CD14-positive monocyte (primary cell): Measurements from ENCODE around the gene TRA2B. TPM values are rescaled to one million over a fixed set of nuclear protein-coding genes. Genes with fewer than 3 reads are reported as not detected.

ENCODE experiments used
- DNase-seq, 3 donors: peaks; one replicate each; pipeline ENCODE4 v3.0.0-alpha.2; 2011 to 2022
- H2AFZ ChIP-seq: 2 replicates; pipeline ENCODE4 v1.6.0; 2012; ENCODE audit warnings: mild to moderate bottlenecking, low read depth, low read length, inconsistent platforms; ENCODE audit not compliant: insufficient read depth, poor library complexity, severe bottlenecking
- H3K27ac ChIP-seq, 2 donors: 1 replicate in 1 of 2; 2 replicates in 1 of 2; pipeline ENCODE4 v1.5.1; 2012 to 2013; ENCODE audit warnings: low read length in 2 of 2, control low read depth in 1 of 2, inconsistent platforms in 1 of 2, low read depth in 1 of 2, mild to moderate bottlenecking in 1 of 2
- H3K27me3 ChIP-seq, 2 donors: one replicate each; pipeline versions ENCODE4 v1.6.0 to v1.6.1; 2011 to 2013; ENCODE audit warnings: low read length in 2 of 2; ENCODE audit not compliant: control insufficient read depth in 2 of 2, insufficient read depth in 2 of 2
- H3K36me3 ChIP-seq, 2 donors: replicated peaks in 1 of 2; 1 replicate in 1 of 2; 2 replicates in 1 of 2; pipeline versions ENCODE4 v1.5.1 to v1.6.1; 2012 to 2013; ENCODE audit warnings: low read length in 2 of 2, control low read depth in 1 of 2, inconsistent platforms in 1 of 2, mild to moderate bottlenecking in 1 of 2; ENCODE audit not compliant: insufficient read depth in 2 of 2, control insufficient read depth in 1 of 2
- H3K4me1 ChIP-seq, 2 donors: 1 replicate in 1 of 2; 2 replicates in 1 of 2; pipeline versions ENCODE4 v1.5.1 to v1.6.1; 2012 to 2013; ENCODE audit warnings: low read length in 2 of 2, control low read depth in 1 of 2, inconsistent platforms in 1 of 2, mild to moderate bottlenecking in 1 of 2, moderate library complexity in 1 of 2; ENCODE audit not compliant: insufficient read depth in 2 of 2, control insufficient read depth in 1 of 2
- H3K4me2 ChIP-seq: replicated peaks from 2 replicates; pipeline ENCODE3; 2012; ENCODE audit warnings: low read length, moderate library complexity, mild to moderate bottlenecking; ENCODE audit not compliant: poor library complexity, severe bottlenecking; ENCODE audit errors: extremely low read depth
- H3K4me3 ChIP-seq, 3 experiments: fragments of 200-600 bp in 1 of 3; sonication (generic) in 1 of 3; replicated peaks in 1 of 3; 1 replicate in 2 of 3; 2 replicates in 1 of 3; pipeline ENCODE4 v1.5.1; 2011 to 2013; ENCODE audit warnings: low read length in 3 of 3, mild to moderate bottlenecking in 3 of 3, control low read depth in 2 of 3, low read depth in 2 of 3, inconsistent platforms in 1 of 3, moderate library complexity in 1 of 3
- H3K79me2 ChIP-seq: 2 replicates; pipeline ENCODE4 v1.6.0; 2012; ENCODE audit warnings: mild to moderate bottlenecking, control low read depth, inconsistent platforms, low read length, moderate library complexity; ENCODE audit not compliant: insufficient read depth
- H3K9ac ChIP-seq: 2 replicates; pipeline ENCODE4 v1.6.0; 2017; ENCODE audit warnings: low read length, mild to moderate bottlenecking; ENCODE audit not compliant: insufficient read depth, poor library complexity, severe bottlenecking
- H3K9me3 ChIP-seq, 2 donors: replicated peaks in 1 of 2; 1 replicate in 1 of 2; 2 replicates in 1 of 2; pipeline versions ENCODE4 v1.5.1 to v1.6.1; 2012 to 2013; ENCODE audit warnings: low read length in 2 of 2, control low read depth in 1 of 2; ENCODE audit not compliant: control insufficient read depth in 1 of 2, insufficient read depth in 1 of 2
- H4K20me1 ChIP-seq: 2 replicates; pipeline ENCODE4 v1.6.0; 2012; ENCODE audit warnings: mild to moderate bottlenecking, low read length, control low read depth, moderate library complexity; ENCODE audit not compliant: insufficient read depth
- H3K27ac Mint-ChIP-seq, 7 donors: one replicate each; pipeline ENCODE4 v1.8.0; 2020; ENCODE audit warnings: mild to moderate bottlenecking in 7 of 7, mixed read lengths in 7 of 7, moderate library complexity in 6 of 7, inconsistent platforms in 2 of 7
- H3K27me3 Mint-ChIP-seq, 3 donors: one replicate each; pipeline ENCODE4 v1.8.0; 2021 to 2022; ENCODE audit warnings: low read depth in 3 of 3, mild to moderate bottlenecking in 3 of 3, mixed read lengths in 3 of 3, moderate library complexity in 3 of 3, inconsistent platforms in 1 of 3
- H3K36me3 Mint-ChIP-seq, 2 donors: one replicate each; pipeline ENCODE4 v1.8.0; 2020; ENCODE audit warnings: mixed read lengths in 2 of 2, inconsistent platforms in 1 of 2, mild to moderate bottlenecking in 1 of 2
- H3K4me1 Mint-ChIP-seq: one replicate; pipeline ENCODE4 v1.8.0; 2020; ENCODE audit warnings: mild to moderate bottlenecking, mixed read lengths
- H3K4me3 Mint-ChIP-seq, 2 donors: one replicate each; pipeline ENCODE4 v1.8.0; 2020; ENCODE audit warnings: mild to moderate bottlenecking in 2 of 2, mixed read lengths in 2 of 2, moderate library complexity in 1 of 2
- H3K9me3 Mint-ChIP-seq, 7 donors: one replicate each; pipeline ENCODE4 v1.8.0; 2020 to 2022; ENCODE audit warnings: mixed read lengths in 7 of 7, mild to moderate bottlenecking in 6 of 7, moderate library complexity in 6 of 7, inconsistent platforms in 2 of 7
- WGBS: methylation state at CpG from one replicate; pipeline ENCODE4 v1.1.5; 2013; ENCODE audit warnings: missing lambda C conversion rate; ENCODE audit not compliant: insufficient coverage; 5-methylcytosine and 5-hydroxymethylcytosine counted together
- intact Hi-C, 2 donors: fragments of 100-400 bp; cut with micrococcal nuclease; formaldehyde crosslinking; loops; one replicate each; pipeline versions ENCODE4 v1.15.0 to v1.15.1; 2023
- polyA plus RNA-seq, 3 donors: library from polyadenylated mRNA; depleted of rRNA in 1 of 3; unstranded in 2 of 3; stranded (reverse) in 1 of 3; fragments of 300-500 nt in 2 of 3; fragments of >200 nt in 1 of 3; fragmentation: Illumina TruSeq in 2 of 3; gene quantifications; 1 replicate in 2 of 3; 2 replicates in 1 of 3; pipeline ENCODE4 v1.2.3, GENCODE V29; 2012 to 2021
- TF ChIP-seq, protein P1 (sequence below): fragments of 200-600 bp; IDR thresholded peaks from one replicate; pipeline ENCODE4 v1.8.0; 2022; ENCODE audit warnings: antibody characterized with exemption, mild to moderate bottlenecking

Gene TRA2B
- polyA plus RNA-seq, 3 donors = 99.9 to 507 (median 121) TPM

DNA sequence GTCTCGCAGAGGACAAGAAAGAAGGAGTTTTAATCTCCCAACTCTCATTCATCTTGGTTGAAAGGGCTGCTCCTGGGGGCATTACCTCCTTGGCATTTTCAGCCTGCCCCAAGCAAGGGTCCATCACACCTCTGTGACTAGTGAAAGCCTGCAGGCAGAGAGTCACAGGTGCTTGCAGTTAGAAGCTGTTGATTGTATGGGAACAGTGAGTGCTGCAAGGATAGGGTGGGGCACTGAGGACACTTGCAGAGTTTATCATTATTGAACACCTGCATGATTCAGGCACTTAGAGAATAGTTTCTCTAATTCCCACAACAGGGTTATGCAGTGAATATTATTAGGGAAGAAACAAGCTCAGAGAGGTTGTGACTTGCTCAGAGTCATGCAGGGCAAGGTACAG is 71.3 kb downstream of the TRA2B start:
- no peak overlapping the region for H3K27ac ChIP-seq
- peaks cover 0 to 2% of the 10 kb centered on the region in 2 donors for H3K27me3 ChIP-seq
- Mint-ChIP-seq H3K4me3 (no peak overlapping the region), H3K9me3 (peaks cover 0 to 2% (median 0%) of the 10 kb centered on the region in 7 donors), H3K4me1 (no peaks in the 10 kb centered on the region), H3K27ac (no peak overlapping the region), H3K36me3 (no peaks in the 10 kb centered on the region), H3K27me3 (peaks cover 0 to 6% (median 3%) of the 10 kb centered on the region in 3 donors)
- H3K79me2 ChIP-seq = no peaks in the 10 kb centered on the region
- WGBS = no CpG with 5 or more reads among the region's 1 CpG
- intact Hi-C loops = no loop called here
- H3K9me3 ChIP-seq = no peaks in the 10 kb centered on the region
- H3K4me3 ChIP-seq = no peak overlapping the region
- H4K20me1 ChIP-seq = no peaks in the 10 kb centered on the region
- H3K4me1 ChIP-seq = no peaks in the 10 kb centered on the region
- H3K4me2 ChIP-seq = no peak overlapping the region
- no peaks in the 10 kb centered on the region for H3K36me3 ChIP-seq
- H3K9ac ChIP-seq = no peak overlapping the region
- DNase-seq = no peak
- TF ChIP-seq, protein P1, sequence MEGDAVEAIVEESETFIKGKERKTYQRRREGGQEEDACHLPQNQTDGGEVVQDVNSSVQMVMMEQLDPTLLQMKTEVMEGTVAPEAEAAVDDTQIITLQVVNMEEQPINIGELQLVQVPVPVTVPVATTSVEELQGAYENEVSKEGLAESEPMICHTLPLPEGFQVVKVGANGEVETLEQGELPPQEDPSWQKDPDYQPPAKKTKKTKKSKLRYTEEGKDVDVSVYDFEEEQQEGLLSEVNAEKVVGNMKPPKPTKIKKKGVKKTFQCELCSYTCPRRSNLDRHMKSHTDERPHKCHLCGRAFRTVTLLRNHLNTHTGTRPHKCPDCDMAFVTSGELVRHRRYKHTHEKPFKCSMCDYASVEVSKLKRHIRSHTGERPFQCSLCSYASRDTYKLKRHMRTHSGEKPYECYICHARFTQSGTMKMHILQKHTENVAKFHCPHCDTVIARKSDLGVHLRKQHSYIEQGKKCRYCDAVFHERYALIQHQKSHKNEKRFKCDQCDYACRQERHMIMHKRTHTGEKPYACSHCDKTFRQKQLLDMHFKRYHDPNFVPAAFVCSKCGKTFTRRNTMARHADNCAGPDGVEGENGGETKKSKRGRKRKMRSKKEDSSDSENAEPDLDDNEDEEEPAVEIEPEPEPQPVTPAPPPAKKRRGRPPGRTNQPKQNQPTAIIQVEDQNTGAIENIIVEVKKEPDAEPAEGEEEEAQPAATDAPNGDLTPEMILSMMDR = no peak
- no peak overlapping the region for H2AFZ ChIP-seq

Other genes starting within 250 kb of the TRA2B start
- 1 to 10 TPM in 1 of 3 donors, under 1 TPM in 2; 0.78 to 2.8 (median 1.00) TPM for gene IGF2BP2, start 113.0 kb downstream of the TRA2B start, polyA plus RNA-seq
- 1 to 10 TPM in 1 of 3 donors, under 1 TPM in 2; 0.07 to 1.2 (median 0.88) TPM for gene ETV5, start 171.1 kb upstream of the TRA2B start, polyA plus RNA-seq